ENCODE measurements around the gene EBPL.

Gene EBPL

GRCh38 chr13:49690995-49691784, at the start of gene EBPL:
Gene EBPL, minus strand, starts transcription at chr13:49691486. Its CDS starts 62 bp downstream, at chr13:49691424.
- TF ChIP-seq ISL1 (CRISPR knock-in tag; IDR thresholded peaks at IDR 0.05), result no peak
- peak; percentile 48; the same call in 1 of the 2 replicates for TF ChIP-seq TSHZ2 (CRISPR knock-in tag; IDR thresholded peaks at IDR 0.05)
- TF ChIP-seq BACH2 (CRISPR knock-in tag; IDR thresholded peaks at IDR 0.05; ENCODE audit: borderline replicate concordance), result no peak
- TF ChIP-seq ESRRG (CRISPR knock-in tag; IDR thresholded peaks at IDR 0.05), result no peak
- no peak for TF ChIP-seq RARB (CRISPR knock-in tag; IDR thresholded peaks at IDR 0.05)
- no peak for TF ChIP-seq ZC3H10 (CRISPR knock-in tag; IDR thresholded peaks at IDR 0.05)
- ATAC-seq, result peak; percentile 98

- no peak for TF ChIP-seq TCF4 (CRISPR knock-in tag; IDR thresholded peaks at IDR 0.05; ENCODE audit: borderline replicate concordance)
- TF ChIP-seq ZNF565 (CRISPR knock-in tag; conservative IDR thresholded peaks at IDR 0.05; ENCODE audit: low read depth), result no peak
- no peak for TF ChIP-seq BACH2 (CRISPR knock-in tag; IDR thresholded peaks at IDR 0.05; ENCODE audit: borderline replicate concordance)
- TF ChIP-seq TSHZ2 (CRISPR knock-in tag; IDR thresholded peaks at IDR 0.05), result no peak
- TF ChIP-seq CSRNP3 (CRISPR knock-in tag; IDR thresholded peaks at IDR 0.05), result no peak
- TF ChIP-seq TOX (CRISPR knock-in tag; IDR thresholded peaks at IDR 0.05; ENCODE audit: borderline replicate concordance), result no peak
- no peak for TF ChIP-seq ZFP3 (CRISPR knock-in tag; IDR thresholded peaks at IDR 0.05)
- no peak for TF ChIP-seq RARB (CRISPR knock-in tag; IDR thresholded peaks at IDR 0.05)
- TF ChIP-seq OSR1 (CRISPR knock-in tag; IDR thresholded peaks at IDR 0.05), result no peak
- ATAC-seq, result no peak
Measured at GRCh38 chr13:49740870-49741269, 49.6 kb upstream of the EBPL start.

- TF ChIP-seq POU6F1 (CRISPR knock-in tag; IDR thresholded peaks at IDR 0.05; ENCODE audit: borderline replicate concordance, low read depth), result no peak
- TF ChIP-seq PATZ1 (CRISPR knock-in tag; IDR thresholded peaks at IDR 0.05; ENCODE audit: borderline replicate concordance), result no peak
- no peak for TF ChIP-seq RARB (CRISPR knock-in tag; IDR thresholded peaks at IDR 0.05)
- no peak for TF ChIP-seq CREB5 (CRISPR knock-in tag; IDR thresholded peaks at IDR 0.05; ENCODE audit: low read depth)
- no peak for TF ChIP-seq OSR1 (CRISPR knock-in tag; IDR thresholded peaks at IDR 0.05)
- no peak for TF ChIP-seq ZNF565 (CRISPR knock-in tag; conservative IDR thresholded peaks at IDR 0.05; ENCODE audit: low read depth)
- TF ChIP-seq ZFP3 (CRISPR knock-in tag; IDR thresholded peaks at IDR 0.05), result no peak
- no peak for TF ChIP-seq ZNF8 (CRISPR knock-in tag; IDR thresholded peaks at IDR 0.05)
- TF ChIP-seq GLIS3 (CRISPR knock-in tag; IDR thresholded peaks at IDR 0.05), result no peak
- TF ChIP-seq BACH2 (CRISPR knock-in tag; IDR thresholded peaks at IDR 0.05; ENCODE audit: borderline replicate concordance), result no peak
- no peak for TF ChIP-seq CSDC2 (CRISPR knock-in tag; IDR thresholded peaks at IDR 0.05)
- no peak for TF ChIP-seq ARNTL (CRISPR knock-in tag; IDR thresholded peaks at IDR 0.05; ENCODE audit: borderline replicate concordance, low read depth)
- ATAC-seq, result no peak
Measured at GRCh38 chr13:49739498-49740187, 48.4 kb upstream of the EBPL start.

All from SK-N-SH treated with all-trans-retinoic acid at 6 μM for 48 hours (cell line).